Hepatocyte (in vitro differentiated cells): ENCODE measurements around the gene NPIPB6. TPM values are rescaled to one million over a fixed set of nuclear protein-coding genes. Genes with fewer than 3 reads are reported as not detected.

Source experiments
- DNase-seq: peaks from one replicate; pipeline ENCODE4 v3.0.0-alpha.2; 2016; ENCODE audit warnings: low spot score
- H2AFZ ChIP-seq: fragments of 200-600 bp; sonication (generic); 2 replicates; pipeline ENCODE4 v1.6.0; 2016; ENCODE audit warnings: antibody characterized with exemption, mild to moderate bottlenecking
- H3K27ac ChIP-seq: fragments of 200-600 bp; sonication (generic); 2 replicates; pipeline ENCODE4 v1.5.1; 2016; ENCODE audit warnings: mild to moderate bottlenecking
- H3K27me3 ChIP-seq: fragments of 200-600 bp; sonication (generic); 2 replicates; pipeline ENCODE4 v1.6.1; 2016
- H3K36me3 ChIP-seq: fragments of 200-600 bp; sonication (generic); replicated peaks from 2 replicates; pipeline ENCODE4 v1.5.1; 2016; ENCODE audit warnings: low read depth; ENCODE audit not compliant: insufficient read depth
- H3K4me1 ChIP-seq: fragments of 200-600 bp; sonication (generic); 2 replicates; pipeline ENCODE4 v1.5.1; 2016; ENCODE audit warnings: mild to moderate bottlenecking, moderate library complexity; ENCODE audit not compliant: insufficient read depth
- H3K4me2 ChIP-seq: fragments of 200-600 bp; sonication (generic); 2 replicates; pipeline ENCODE4 v1.6.0; 2016
- H3K4me3 ChIP-seq: fragments of 200-600 bp; sonication (generic); 2 replicates; pipeline ENCODE4 v1.5.1; 2016; ENCODE audit warnings: mild to moderate bottlenecking
- H3K79me2 ChIP-seq: fragments of 200-600 bp; sonication (generic); 2 replicates; pipeline ENCODE4 v1.6.0; 2017; ENCODE audit warnings: mild to moderate bottlenecking
- H3K9me2 ChIP-seq: fragments of 200-600 bp; sonication (generic); replicated peaks from 2 replicates; pipeline ENCODE4 v1.6.0; 2017; ENCODE audit warnings: mild to moderate bottlenecking; ENCODE audit not compliant: insufficient read depth
- H3K9me3 ChIP-seq: fragments of 200-600 bp; sonication (generic); 2 replicates; pipeline ENCODE4 v1.5.1; 2016; ENCODE audit warnings: low read depth, mild to moderate bottlenecking
- H4K20me1 ChIP-seq: fragments of 200-600 bp; sonication (generic); 2 replicates; pipeline ENCODE4 v1.6.0; 2016; ENCODE audit warnings: mild to moderate bottlenecking; ENCODE audit not compliant: insufficient read depth, poor library complexity, severe bottlenecking
- EZH2 ChIP-seq: fragments of 200-600 bp; sonication (generic); IDR thresholded peaks from 2 replicates; pipeline ENCODE4 v1.6.1; 2016; ENCODE audit warnings: antibody characterized with exemption, mild to moderate bottlenecking, borderline replicate concordance
- EZH2phosphoT487 ChIP-seq: fragments of 200-600 bp; sonication (generic); IDR thresholded peaks from one replicate; pipeline ENCODE4 v1.6.1; 2018; ENCODE audit warnings: antibody characterized with exemption, mild to moderate bottlenecking, low read depth, moderate library complexity; ENCODE audit not compliant: unreplicated experiment, severe bottlenecking
- WGBS: methylation state at CpG from one replicate; pipeline ENCODE4 v1.1.6; 2016; ENCODE audit warnings: low lambda C conversion rate; ENCODE audit errors: missing lambda C conversion rate; 5-methylcytosine and 5-hydroxymethylcytosine counted together
- polyA plus RNA-seq: library from polyadenylated mRNA; unstranded; fragments of >200 nt; fragmentation: Nextera tagmentation; extraction: Ambion mirVana; gene quantifications from 2 replicates; pipeline ENCODE4 v1.2.1, GENCODE V29; 2016
- total RNA-seq: library from RNA; depleted of rRNA; stranded (reverse); fragments of >200 nt; gene quantifications from 2 replicates; pipeline ENCODE4 v1.2.3, GENCODE V29; 2014
- TF ChIP-seq, protein P1 (sequence below): fragments of 200-600 bp; sonication (generic); IDR thresholded peaks from 2 replicates; pipeline ENCODE4 v1.5.1; 2016; ENCODE audit warnings: antibody characterized with exemption, mild to moderate bottlenecking; ENCODE audit not compliant: poor library complexity

Gene NPIPB6
- total and polyA plus RNA-seq, 2 experiments from 2014 or later = 1.9 to 2.0 TPM

GRCh38 chr16:28308794-28309584 lies 54.3 kb downstream of the NPIPB6 start:
- WGBS = 90% methylated on average over 14 of the region's 14 CpGs
- Histone ChIP-seq H3K4me2 (no peak overlapping the region), H3K4me1 (no peaks in the 10 kb centered on the region), H3K9me3 (no peaks in the 10 kb centered on the region), H3K4me3 (no peak overlapping the region), H3K36me3 (no peaks in the 10 kb centered on the region), H3K9me2 (no peaks in the 10 kb centered on the region), H4K20me1 (no peaks in the 10 kb centered on the region), H3K79me2 (no peaks in the 10 kb centered on the region), H3K27ac (no peak overlapping the region), H2AFZ (no peak overlapping the region), H3K27me3 (no peaks in the 10 kb centered on the region)
- no peak for DNase-seq
- TF ChIP-seq, protein P1, sequence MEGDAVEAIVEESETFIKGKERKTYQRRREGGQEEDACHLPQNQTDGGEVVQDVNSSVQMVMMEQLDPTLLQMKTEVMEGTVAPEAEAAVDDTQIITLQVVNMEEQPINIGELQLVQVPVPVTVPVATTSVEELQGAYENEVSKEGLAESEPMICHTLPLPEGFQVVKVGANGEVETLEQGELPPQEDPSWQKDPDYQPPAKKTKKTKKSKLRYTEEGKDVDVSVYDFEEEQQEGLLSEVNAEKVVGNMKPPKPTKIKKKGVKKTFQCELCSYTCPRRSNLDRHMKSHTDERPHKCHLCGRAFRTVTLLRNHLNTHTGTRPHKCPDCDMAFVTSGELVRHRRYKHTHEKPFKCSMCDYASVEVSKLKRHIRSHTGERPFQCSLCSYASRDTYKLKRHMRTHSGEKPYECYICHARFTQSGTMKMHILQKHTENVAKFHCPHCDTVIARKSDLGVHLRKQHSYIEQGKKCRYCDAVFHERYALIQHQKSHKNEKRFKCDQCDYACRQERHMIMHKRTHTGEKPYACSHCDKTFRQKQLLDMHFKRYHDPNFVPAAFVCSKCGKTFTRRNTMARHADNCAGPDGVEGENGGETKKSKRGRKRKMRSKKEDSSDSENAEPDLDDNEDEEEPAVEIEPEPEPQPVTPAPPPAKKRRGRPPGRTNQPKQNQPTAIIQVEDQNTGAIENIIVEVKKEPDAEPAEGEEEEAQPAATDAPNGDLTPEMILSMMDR = no peak
- no peak for TF ChIP-seq EZH2
- no peak for TF ChIP-seq EZH2phosphoT487

- no peak for TF ChIP-seq EZH2
- TF ChIP-seq, protein P1 = no peak
- no peak for TF ChIP-seq EZH2phosphoT487
- no peaks in the 10 kb centered on the region for H3K36me3 ChIP-seq
- H3K4me1 ChIP-seq = no peaks in the 10 kb centered on the region
- H3K27ac ChIP-seq = no peak overlapping the region
- no peak for DNase-seq
- no peaks in the 10 kb centered on the region for H3K9me2 ChIP-seq
- no peak overlapping the region for H3K4me3 ChIP-seq
- 72% methylated on average over 5 of the region's 5 CpGs for WGBS
- H3K9me3 ChIP-seq = no peaks in the 10 kb centered on the region
- no peaks in the 10 kb centered on the region for H3K27me3 ChIP-seq
- no peak overlapping the region for H2AFZ ChIP-seq
- no peaks in the 10 kb centered on the region for H4K20me1 ChIP-seq
- H3K79me2 ChIP-seq = no peaks in the 10 kb centered on the region
- no peak overlapping the region for H3K4me2 ChIP-seq
These were observed 55.4 kb downstream of the NPIPB6 start for GRCh38 chr16:28307936-28308335.

- Histone ChIP-seq H3K79me2 (no peaks in the 10 kb centered on the region), H3K27ac (no peak overlapping the region), H3K4me1 (no peaks in the 10 kb centered on the region), H3K9me3 (no peaks in the 10 kb centered on the region), H3K27me3 (no peaks in the 10 kb centered on the region), H3K4me3 (no peak overlapping the region), H3K4me2 (no peak overlapping the region), H3K9me2 (no peaks in the 10 kb centered on the region), H2AFZ (no peak overlapping the region), H3K36me3 (no peaks in the 10 kb centered on the region), H4K20me1 (peaks cover 4% of the 10 kb centered on the region)
- DNase-seq = peak; percentile 63
- WGBS = 78% methylated on average over 8 of the region's 8 CpGs
- TF ChIP-seq EZH2 (no peak), EZH2phosphoT487 (no peak)
- TF ChIP-seq, protein P1 = no peak
These were observed 59.1 kb downstream of the NPIPB6 start for GRCh38 chr16:28304214-28304613.
